AG10803 (cell line): ENCODE results near the gene JAM3.

Experiments used
- DNase-seq: peaks from one replicate; pipeline ENCODE4 v3.0.0; 2010; ENCODE audit warnings: low read depth
- H3K4me3 ChIP-seq: 2 replicates; pipeline ENCODE4 v1.5.1; 2011; ENCODE audit warnings: mild to moderate bottlenecking, low read length, control low read depth
- CTCF ChIP-seq: conservative IDR thresholded peaks from 2 replicates; pipeline ENCODE4 v1.5.1; 2011; ENCODE audit warnings: mild to moderate bottlenecking, low read length, control low read depth, inconsistent platforms

The JAM3 gene

GRCh38 chr11:134068829-134069425 lies at the start of gene JAM3:
JAM3 (plus strand) TSS chr11:134069072; CDS start chr11:134069084, 12 bp downstream.
- no peak for TF ChIP-seq CTCF
- peak within 1 kb of the TSS; percentile 84 for H3K4me3 ChIP-seq
- DNase-seq: peak; percentile 93

DNA sequence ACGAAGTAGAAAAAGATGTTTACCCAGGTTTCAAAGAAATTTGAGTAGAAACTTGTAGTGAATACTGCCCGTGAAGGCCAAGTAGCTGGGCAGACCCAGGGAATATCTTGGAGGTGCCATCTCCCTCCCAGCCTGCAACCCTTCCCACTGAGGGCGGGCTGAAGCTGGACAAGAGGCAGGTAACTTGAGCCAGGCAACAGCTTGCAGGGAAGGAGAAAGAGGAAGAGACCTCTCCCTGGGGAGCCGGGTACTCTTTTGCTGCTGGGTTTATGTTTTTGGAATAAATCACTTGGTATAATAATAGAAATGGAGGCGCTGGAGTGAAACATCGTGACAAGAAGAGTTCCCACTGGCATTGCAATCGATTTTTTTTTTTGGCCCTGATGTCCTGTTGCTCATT lies 49.4 kb upstream of the JAM3 start:
- no peak for TF ChIP-seq CTCF
- DNase-seq: no peak
- H3K4me3 ChIP-seq: no peak overlapping the region

DNA sequence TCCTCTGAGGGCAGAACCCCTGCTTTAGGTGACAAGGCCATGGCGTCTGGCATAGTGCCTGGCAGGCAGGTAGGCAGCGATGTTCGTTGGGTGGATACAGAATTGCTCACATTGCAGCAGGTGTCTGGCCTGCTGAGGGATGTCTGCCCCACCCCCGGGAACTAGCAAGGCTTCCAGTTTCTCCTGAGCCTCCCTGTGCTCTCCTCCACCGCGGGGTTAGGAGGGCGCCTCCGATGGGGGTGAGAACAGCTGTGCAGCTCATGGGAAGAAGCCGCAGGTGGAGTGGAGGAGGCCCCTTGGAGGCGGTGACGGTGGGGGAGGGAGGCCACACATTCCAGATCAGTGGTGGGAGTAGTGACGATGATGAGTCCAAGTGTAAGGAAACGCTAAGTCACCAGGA lies 48.3 kb upstream of the JAM3 start:
- no peak for TF ChIP-seq CTCF
- no peak for DNase-seq
- H3K4me3 ChIP-seq: no peak overlapping the region

DNA sequence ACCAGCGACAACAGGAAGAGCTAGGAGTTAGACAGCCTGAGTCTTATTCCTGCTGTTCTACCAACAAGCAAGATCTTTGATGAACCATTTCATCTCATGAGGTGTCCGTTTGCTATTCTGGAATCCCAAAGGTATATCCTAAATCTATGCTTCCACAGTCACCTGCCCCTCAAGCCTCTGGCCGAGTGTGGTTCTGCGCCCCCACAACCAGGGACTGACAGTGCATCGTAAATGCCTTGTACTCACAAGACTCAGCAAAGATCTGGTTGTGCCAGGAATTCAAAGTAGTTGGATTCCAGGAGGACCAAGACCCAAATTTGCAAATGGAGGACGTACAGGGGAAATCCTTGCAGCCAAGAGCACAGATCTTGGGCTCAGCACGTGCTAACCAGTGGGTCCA lies 47.5 kb upstream of the JAM3 start:
- no peak for DNase-seq
- TF ChIP-seq CTCF: no peak
- no peak overlapping the region for H3K4me3 ChIP-seq

DNA sequence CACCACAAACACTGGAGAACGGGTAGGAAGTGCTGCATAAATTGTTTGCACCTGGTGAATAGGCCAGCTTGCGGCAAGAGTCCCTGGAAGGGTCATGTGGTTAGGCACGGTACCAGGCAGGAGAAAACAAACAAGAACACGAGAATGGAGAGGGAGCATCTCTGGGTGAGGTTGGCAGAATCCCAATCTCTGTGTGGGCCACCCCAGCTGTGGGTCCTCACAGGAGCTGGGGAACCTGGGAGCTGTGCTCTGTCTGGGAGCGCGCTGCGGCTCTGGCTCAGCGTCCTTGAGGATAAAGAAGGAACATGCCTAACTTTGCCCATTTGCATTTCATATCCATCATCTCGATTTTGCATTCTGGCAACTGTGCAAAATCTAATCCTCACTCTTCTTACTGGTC lies 46.1 kb upstream of the JAM3 start:
- DNase-seq: no peak
- H3K4me3 ChIP-seq: no peak overlapping the region
- TF ChIP-seq CTCF: no peak

DNA sequence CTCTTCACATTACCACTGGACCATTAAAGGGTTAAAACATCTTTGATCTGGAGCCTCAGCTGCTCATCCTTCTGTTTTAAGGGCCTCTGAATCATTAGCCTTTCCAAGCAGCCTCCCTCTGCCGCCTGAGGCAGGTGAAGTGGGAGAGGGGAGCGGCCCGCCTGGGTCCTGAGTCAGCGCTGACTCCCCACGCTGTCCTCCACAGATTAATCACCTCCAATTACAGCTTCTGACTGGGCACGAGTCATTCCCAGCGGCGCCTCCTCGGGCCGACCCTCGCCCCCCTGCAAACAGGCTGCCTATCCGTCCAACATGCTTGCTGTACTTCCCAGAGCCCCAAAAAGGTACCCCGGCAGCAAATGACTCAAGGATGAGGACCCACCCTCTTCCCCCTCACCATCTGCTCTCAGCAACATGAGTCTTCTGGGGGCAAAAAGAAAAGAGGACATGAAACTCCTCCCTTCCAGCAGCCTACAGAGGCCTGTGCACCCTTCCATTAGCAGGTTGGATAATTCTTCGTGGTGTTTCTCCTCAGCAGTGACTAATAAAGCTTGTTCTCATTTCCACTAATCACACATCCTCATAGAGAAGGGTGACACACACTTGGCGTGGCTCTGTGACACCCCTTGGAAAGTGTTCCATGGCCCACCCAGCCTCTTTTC lies 44.3 kb upstream of the JAM3 start:
- no peak overlapping the region for H3K4me3 ChIP-seq
- DNase-seq: no peak
- no peak for TF ChIP-seq CTCF

DNA sequence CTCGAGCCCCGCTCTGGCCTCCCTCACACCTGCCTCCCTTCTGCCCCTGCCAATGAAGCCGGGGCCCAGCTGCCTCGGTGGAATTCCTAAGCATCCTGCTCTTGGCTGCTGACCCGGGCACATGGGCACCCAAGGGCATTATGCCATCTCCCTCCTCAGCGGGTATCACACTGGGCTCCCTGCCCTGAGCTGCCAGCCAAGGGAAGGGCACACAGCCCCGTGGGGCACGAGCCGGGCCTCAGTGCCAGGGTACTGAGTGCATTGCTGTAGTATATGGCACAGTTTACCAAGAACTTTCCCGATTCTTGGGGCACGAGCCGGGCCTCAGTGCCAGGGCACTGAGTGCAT lies 43.8 kb upstream of the JAM3 start:
- TF ChIP-seq CTCF: no peak
- H3K4me3 ChIP-seq: no peak overlapping the region
- no peak for DNase-seq
